K562 treated with DMSO at 1 percent for 48 hours (cell line): Measurements from ENCODE around the gene NEXN. TPM values are rescaled to one million over a fixed set of nuclear protein-coding genes. Genes with fewer than 3 reads are reported as not detected.

Experiments used
- total RNA-seq: library from RNA; unstranded; fragments of 300-600 nt; gene quantifications from 2 replicates; pipeline ENCODE4 v1.2.3, GENCODE V29; 2022; ENCODE audit warnings: low replicate concordance; ENCODE audit errors: extremely low read depth

The NEXN gene
- not detected in 2 replicates for total RNA-seq

GRCh38 chr1:77888081-77888780 is at the start of gene NEXN:
NEXN (plus strand) TSS chr1:77888624; CDS start chr1:77916107, 27,483 bp downstream.

GRCh38 chr1:77978969-77979876 is 90.8 kb downstream of the NEXN start, which contains the start of gene FUBP1:
FUBP1 (minus strand) TSS chr1:77979072; CDS start chr1:77979004, 68 bp downstream.

Other genes with a start within 250 kb of the NEXN start
- gene ZZZ3, start 206.0 kb upstream of the NEXN start, total RNA-seq = not detected in 2 replicates
- gene USP33, start 128.8 kb upstream of the NEXN start, total RNA-seq = not detected in 2 replicates
- gene MIGA1, start 109.0 kb upstream of the NEXN start, total RNA-seq = not detected in 2 replicates
- gene FUBP1, start 90.4 kb downstream of the NEXN start, total RNA-seq = not detected in 2 replicates
- gene DNAJB4, start 116.3 kb downstream of the NEXN start, total RNA-seq = not detected in 2 replicates
- gene GIPC2, start 157.3 kb downstream of the NEXN start, total RNA-seq = not detected in 2 replicates